GM21576 (cell line): ENCODE measurements around the gene RALGPS1.
A peak's percentile ranks its signal among the peaks of the same experiment; 100 is the strongest.

ENCODE experiments used
- ATAC-seq: cut with Tn5 transposase; IDR thresholded peaks from one replicate; pipeline ENCODE4 v1.9.1; 2021; ENCODE audit warnings: mild to moderate bottlenecking, moderate library complexity; ENCODE audit not compliant: unreplicated experiment

RALGPS1 gene

GRCh38 chr9:127214421-127215267, 300.1 kb downstream of the RALGPS1 start:
- no peak for ATAC-seq

DNA sequence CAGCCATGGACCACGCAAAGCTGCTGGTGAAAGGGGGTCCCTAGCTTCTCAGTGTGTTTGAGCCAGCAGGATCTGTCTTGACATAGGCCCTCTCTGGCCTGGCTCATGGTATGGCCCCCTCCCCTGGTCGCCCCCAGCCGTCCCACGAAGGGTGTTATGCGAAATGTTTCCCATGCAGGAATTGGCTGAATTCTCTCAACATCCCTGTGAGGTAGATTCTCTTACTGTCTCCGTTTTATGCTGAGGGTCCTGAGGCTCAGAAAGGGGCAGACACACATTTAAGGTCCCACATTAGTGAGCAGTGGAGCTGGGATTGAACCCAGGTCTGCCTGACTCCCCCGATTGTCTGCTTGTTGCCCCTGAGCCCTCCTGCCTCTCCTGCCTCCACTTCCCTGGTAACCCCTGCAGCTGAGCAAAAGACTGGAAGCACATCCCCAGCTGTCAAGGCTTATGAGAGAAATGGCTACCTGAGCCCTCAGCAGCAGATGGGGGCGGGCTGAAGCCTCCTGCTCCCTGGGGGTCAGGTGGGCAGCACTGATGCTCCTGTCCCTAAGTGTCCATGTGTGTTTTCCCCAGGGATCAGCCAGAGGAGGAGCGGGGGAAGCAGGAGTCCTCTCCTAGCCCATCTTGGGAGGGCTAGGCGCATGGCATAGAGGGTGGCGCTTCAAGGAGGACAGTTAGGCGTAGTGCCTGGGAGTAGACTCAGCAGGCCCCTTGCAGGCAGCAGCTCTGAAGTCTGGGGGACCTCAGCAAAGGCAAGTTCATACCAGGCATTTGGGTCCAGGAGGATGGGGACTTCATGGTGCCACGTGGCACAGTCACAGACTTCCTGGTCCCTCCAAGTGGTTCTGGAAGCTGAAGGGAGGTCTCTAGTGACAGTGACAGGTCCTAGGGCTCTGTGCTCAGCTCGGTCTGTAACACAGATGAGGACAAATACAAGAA, 301.0 kb downstream of the RALGPS1 start:
- no peak for ATAC-seq

- no peak for ATAC-seq
These were observed 301.8 kb downstream of the RALGPS1 start for GRCh38 chr9:127216210-127216887.

DNA sequence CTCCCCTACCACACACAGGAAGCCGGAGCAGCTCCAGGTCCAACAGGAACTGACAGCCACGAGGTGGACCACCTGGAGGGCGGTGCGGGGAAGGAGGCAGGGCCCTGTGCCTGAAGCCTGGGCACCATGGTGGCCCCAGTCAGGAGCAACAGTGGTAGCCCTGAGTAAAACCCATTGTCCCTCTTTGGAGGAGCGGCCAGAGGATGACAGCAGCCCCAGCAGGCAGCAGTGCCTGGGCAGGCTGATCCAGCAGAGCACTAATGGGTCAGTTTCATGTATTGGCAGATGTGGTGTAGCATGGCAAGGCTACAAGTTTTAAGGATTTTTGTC, 302.3 kb downstream of the RALGPS1 start:
- no peak for ATAC-seq

- ATAC-seq: no peak
These were observed 304.2 kb downstream of the RALGPS1 start for GRCh38 chr9:127218818-127219217.

DNA sequence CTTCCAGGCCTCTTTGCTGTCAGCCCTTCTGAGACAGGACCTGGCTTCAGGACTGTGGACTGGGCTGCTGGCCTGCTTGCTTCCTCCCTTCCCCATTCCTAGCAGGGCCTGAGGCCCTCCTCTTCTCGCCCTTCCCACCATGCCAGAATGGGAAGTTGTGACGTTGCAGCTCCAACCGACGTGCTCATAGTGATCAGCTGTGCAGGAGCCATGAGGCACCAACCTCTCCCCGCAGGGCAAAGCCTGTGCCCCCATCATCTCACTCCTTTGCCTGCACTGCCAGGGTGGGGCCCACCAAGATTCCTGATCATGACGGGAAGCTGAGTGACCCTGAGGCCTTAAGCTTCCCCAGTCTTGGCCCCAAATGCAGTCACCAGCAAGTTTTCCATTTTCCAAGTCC, 304.9 kb downstream of the RALGPS1 start:
- ATAC-seq: no peak

- ATAC-seq: no peak
These were observed 307.1 kb downstream of the RALGPS1 start for GRCh38 chr9:127221695-127222094.

DNA sequence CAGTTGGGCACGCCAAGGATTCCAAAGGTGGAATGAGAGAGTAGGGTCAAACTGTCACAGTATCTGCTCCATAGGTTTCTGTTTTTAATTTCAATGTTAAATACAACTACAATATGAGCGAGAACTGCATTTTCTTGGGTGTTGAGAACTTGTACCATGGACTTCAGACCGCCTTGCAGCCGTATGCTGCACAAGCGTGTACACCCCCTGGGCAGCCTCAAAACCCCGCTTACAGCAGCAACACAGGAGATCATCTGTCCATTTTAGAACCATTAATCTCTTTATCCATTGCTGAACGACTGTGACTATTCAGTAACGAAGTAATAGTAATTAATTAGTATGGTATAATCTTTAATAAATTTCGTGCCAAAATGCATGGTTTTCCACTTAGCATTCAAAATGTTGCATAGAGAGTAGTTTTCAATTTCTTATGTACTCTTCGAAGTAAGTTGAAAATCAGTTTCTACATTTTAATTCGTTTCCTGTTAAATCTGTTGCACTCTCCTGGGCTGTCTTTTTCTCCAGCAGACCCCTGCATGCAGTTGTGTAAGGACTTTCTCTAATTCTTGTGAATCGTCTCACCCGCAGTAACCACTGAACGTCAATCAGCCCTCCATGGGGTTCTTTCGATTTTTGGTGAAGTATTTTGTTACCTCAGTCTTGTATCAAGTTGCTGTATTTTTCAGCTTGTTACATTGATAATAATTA, 308.0 kb downstream of the RALGPS1 start:
- no peak for ATAC-seq

DNA sequence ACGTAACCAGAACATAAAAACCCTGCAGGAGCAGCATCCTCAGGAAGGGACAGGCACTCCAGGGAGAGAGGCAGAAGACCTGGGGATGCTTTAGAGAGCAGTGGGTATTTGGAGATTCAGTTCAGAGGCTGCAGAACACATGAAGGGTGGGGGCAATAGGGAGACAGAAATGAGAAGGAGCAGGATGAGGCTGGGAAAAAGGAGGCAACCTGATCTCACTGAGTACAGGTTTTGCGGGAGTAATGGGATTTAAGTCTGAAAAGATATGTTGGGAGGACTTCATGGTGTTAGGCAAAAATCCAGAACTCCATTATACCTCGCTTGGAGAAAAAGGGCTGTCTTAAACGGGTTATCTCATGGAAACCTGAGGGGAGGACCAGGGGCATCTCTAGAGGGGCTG, 308.7 kb downstream of the RALGPS1 start:
- ATAC-seq: no peak

DNA sequence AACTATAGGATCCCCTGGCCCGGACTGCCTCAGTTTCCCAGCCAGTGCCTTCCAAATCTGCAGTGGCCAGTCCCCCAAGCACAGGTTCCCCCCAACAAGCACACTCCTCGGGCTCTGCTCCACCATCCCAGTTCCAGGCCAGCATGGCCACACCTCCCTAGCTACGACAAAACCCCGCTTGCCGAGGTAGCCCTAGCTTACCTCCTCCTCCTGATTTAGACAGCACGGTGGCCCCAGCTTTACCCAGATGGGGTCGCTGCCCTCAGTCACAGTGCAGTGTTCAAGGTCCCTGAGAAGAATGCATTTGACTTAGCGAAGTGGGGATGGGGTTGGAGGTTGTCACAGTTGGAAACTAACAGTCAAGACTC, 309.2 kb downstream of the RALGPS1 start:
- ATAC-seq: no peak

DNA sequence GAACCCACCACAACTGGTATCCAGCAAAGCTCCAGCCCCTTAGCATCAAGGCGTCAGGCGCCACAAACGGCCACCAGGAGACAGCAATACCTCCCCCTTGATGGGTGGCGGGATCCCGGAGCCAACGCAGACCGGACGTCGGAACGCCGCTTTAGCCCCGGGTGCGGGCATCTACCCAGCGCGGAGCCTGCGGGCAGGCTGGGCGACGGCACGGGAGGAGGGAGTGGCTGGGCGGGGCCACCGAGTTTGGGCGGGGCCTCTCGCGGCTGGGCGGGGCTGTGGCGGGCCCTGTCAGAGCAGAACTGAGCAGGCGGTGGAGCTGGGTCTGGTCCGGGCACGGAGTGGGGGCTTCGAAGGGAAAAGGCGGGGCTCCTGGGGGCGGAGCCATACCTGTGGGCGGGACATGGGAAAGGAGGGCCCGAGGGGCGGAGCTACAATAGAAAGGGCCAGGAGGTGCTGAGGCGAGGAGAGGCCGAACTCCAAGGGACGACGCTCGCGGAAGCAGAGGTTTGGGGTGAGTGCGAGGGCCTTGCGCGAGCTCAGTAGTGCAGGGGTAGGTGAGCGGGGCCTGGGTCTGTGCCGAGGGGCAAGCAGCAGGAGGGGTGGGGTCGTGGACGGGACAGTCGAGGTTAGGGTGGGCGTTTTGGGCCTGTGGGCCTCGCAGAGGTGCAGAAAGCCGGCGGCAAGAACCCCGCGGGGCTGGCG, 309.7 kb downstream of the RALGPS1 start:
- peak; percentile 57 for ATAC-seq

DNA sequence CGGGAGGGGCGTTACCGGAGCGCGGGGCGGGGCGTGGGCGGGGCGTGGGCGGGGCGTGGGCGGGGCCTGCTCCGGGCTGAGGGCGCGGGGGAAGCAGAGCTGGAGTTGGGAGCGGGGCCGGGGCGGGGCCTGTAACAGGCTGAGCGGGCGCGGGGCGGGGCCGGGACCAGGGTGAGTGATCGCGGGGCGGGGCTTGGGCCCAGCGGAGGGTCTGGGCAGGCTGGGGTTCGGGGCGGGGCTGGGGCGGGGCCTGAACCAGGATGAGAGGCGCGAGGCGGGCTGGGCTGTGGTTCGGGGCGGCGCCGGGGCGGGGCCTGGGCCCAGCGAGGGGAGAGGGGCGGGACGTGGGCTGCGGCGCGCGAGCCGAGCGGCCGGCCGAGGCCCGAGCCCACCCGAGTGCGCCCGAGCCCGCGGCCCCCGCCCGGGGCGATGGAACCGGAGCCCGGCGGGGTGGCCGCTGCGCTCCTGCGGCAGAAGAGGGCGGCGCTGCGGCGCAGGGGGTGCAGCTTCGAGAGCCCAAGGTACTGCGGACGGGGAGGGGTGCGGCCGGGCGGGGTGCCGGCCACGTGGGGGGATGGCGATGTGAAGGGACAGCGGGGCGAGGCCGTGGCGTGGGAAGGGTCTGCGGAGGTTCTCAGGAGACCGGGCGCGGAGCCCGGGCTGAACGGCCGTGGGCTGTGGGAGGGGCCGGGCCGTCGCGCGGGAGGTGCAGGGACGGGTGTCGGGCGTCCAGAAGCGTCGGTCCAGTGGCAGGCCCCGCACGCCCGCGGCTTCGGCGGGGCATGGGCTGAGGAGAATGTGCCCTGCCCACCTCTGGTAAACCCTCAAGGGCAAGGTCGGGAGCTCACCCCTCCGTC, 310.5 kb downstream of the RALGPS1 start:
- ATAC-seq: peak; percentile 30

DNA sequence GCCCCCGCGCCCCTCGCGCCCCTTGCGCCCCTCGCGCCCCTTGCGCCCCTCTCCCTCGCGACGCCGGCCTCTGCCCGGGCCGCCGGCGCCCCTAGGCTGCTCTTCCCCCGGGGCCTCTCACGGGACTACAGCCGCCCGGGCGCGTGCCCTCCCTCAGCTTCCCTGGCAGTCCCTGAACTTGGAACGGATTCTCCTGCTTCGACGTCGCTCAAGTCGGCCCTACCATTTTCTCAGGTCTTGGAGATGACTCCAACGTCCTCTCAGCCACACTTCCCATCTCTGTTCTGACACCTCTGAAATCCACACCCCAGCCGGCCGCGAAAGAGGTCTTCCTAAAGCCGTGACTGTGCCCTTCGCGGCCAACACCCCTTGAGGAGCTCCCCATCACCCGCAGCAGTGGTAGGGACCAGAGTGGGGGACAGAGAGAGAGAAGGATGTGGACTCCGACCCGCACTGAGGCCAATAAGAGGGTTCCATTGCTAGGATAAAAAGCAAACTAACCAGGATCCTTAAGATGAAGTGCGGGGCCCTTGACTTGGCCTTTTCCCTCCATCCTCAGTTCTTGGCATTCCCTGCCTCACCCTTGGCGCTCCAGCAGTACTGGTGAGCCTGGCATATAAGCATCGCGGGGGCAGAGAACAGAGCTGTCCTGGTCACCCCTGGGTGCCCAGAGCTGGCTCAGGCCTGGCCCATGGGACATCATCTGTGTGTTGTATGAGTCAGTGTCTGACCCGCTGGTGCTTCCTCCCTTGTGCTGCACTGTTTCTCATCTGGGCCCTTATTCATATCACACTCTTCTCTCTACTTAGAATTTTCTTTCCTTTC, 311.4 kb downstream of the RALGPS1 start:
- no peak for ATAC-seq

- ATAC-seq: no peak
These were observed 315.3 kb downstream of the RALGPS1 start for GRCh38 chr9:127229691-127230417.

DNA sequence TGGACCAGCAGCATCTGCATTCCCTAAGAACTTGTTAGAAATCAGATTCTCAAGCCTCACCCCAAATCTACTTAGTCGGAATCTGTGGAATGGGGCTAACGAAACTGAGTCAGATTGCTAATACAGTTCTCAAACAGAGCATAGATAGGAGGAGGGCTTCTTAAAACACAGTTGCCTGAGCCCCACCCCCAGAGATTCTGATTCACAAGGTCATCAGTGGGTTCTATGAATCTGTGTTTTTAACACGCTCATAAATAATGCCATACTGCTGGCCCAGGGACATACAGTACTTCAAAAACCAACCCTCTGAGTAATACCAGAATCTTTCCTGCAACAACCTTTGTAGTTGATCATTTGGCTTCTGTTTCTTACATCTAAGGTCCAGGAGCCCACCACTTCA, 317.1 kb downstream of the RALGPS1 start:
- no peak for ATAC-seq

DNA sequence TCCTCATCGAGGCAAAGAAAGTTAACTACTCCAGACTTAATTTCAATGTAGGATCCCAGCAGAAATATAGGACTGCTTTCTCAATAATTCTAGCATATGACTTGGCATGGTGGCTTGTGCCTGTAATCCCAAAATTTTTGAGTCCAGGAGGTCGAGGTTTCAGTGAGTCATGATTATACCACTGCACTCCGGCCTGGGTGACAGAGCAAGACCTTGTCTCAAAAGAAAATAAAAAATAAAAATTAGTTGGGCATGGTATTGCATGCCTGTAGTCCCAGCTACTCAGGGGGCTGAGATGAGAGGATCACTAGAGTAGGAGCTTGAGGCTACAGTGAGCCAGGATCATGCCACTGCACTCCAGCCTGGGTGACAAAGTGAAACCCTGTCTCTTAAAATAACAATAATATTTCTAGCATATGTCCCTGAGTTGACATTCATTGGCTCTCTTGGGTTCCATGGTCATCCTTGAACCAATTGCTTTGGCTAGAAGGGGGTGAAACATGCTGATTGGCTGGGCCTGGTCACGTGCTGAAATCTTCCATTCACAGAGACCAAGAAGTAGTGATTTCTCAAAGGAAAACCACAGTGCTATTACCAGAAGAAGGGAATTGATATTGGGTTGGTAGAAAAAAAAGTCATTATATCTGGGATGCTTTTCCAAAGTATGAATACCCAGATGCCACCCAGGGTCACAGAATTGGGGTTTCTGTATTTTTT, 318.4 kb downstream of the RALGPS1 start:
- no peak for ATAC-seq

- no peak for ATAC-seq
These were observed 319.0 kb downstream of the RALGPS1 start for GRCh38 chr9:127233550-127233949.
